Mucosa of descending colon (tissue), 3 donors: ENCODE data around the gene RAB44. TPM values are rescaled to one million over a fixed set of nuclear protein-coding genes. Genes with fewer than 3 reads are reported as not detected.
A peak's percentile ranks its signal among the peaks of the same experiment; 100 is the strongest.

Source experiments
- ATAC-seq: fragments of 200-7000 bp; cut with Tn5 transposase; one replicate; pipeline ENCODE4 v1.9.1; 2020; ENCODE audit warnings: mild to moderate bottlenecking, moderate library complexity
- DNase-seq, 3 donors: peaks; one replicate each; pipeline ENCODE4 v3.0.0-alpha.2; 2020
- H3K36me3 ChIP-seq: fragments of 200-600 bp; one replicate; pipeline ENCODE4 v1.8.0; 2021; ENCODE audit warnings: low read depth, mild to moderate bottlenecking
- H3K4me1 ChIP-seq: fragments of 200-600 bp; one replicate; pipeline ENCODE4 v1.8.0; 2021; ENCODE audit warnings: low read depth, mild to moderate bottlenecking
- H3K4me3 ChIP-seq: fragments of 200-600 bp; one replicate; pipeline ENCODE4 v1.8.0; 2021; ENCODE audit warnings: mild to moderate bottlenecking
- H3K9me3 ChIP-seq: fragments of 200-600 bp; one replicate; pipeline ENCODE4 v1.8.0; 2021; ENCODE audit warnings: mild to moderate bottlenecking
- intact Hi-C, 2 donors: fragments of 100-400 bp; cut with DNase I in 1 of 2; cut with micrococcal nuclease in 1 of 2; formaldehyde crosslinking; loops; one replicate each; pipeline versions ENCODE4 v1.11.0 to v1.11.1; 2022; cut with DNase I, micrococcal nuclease
- total RNA-seq, 3 donors: library from RNA; stranded (reverse); fragmentation: NEBNext Ultra II Directional in 2 of 3; extraction: Animal tissue kit (Norgen Biotek cat#: 25700) in 2 of 3; gene quantifications; one replicate each; pipeline versions ENCODE4 v1.2.1 to v1.2.4, GENCODE V29; 2021 to 2023
- TF ChIP-seq, protein P1 (sequence below): fragments of 200-600 bp; IDR thresholded peaks from one replicate; pipeline ENCODE4 v1.8.0; 2022; ENCODE audit warnings: antibody characterized with exemption, mild to moderate bottlenecking
- donor health status: DM: no; HTN: no; CAD: no; lungs with moderate emphysema.
- donor health status: DM: no; HTN: no; CAD: no.
- donor health status: DM: no; HTN: yes; CAD: no.

Gene RAB44
- total RNA-seq, 3 donors from 2014 or later, result 0.32 to 0.53 (median 0.32) TPM

DNA sequence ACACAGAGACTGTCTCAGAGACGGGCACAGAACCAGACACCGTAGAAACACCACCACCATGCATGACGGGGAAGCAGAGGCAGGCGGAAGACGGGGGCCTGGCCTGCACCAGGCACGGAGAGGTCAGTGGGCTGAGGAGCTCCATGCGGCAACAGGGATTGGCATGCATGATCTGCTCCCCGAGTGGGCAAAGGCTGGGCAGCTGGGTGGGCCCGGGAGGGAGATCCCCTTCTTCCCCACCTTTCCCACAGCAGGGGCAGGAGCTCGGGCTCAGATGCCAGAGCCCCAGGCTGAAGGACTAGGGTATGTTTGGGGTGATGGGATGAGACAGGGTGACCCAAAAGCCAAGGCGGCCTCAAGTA is 43.2 kb downstream of the RAB44 start:
- TF ChIP-seq, protein P1, sequence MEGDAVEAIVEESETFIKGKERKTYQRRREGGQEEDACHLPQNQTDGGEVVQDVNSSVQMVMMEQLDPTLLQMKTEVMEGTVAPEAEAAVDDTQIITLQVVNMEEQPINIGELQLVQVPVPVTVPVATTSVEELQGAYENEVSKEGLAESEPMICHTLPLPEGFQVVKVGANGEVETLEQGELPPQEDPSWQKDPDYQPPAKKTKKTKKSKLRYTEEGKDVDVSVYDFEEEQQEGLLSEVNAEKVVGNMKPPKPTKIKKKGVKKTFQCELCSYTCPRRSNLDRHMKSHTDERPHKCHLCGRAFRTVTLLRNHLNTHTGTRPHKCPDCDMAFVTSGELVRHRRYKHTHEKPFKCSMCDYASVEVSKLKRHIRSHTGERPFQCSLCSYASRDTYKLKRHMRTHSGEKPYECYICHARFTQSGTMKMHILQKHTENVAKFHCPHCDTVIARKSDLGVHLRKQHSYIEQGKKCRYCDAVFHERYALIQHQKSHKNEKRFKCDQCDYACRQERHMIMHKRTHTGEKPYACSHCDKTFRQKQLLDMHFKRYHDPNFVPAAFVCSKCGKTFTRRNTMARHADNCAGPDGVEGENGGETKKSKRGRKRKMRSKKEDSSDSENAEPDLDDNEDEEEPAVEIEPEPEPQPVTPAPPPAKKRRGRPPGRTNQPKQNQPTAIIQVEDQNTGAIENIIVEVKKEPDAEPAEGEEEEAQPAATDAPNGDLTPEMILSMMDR, result no peak
- H3K36me3 ChIP-seq, result no peaks in the 10 kb centered on the region
- intact Hi-C loops, result no loop called here
- peak in 1 of 3 donors; percentile 46 for DNase-seq
- no peaks in the 10 kb centered on the region for H3K9me3 ChIP-seq
- peaks cover 25% of the 10 kb centered on the region for H3K4me1 ChIP-seq
- ATAC-seq, result no peak
- H3K4me3 ChIP-seq, result no peak overlapping the region

DNA sequence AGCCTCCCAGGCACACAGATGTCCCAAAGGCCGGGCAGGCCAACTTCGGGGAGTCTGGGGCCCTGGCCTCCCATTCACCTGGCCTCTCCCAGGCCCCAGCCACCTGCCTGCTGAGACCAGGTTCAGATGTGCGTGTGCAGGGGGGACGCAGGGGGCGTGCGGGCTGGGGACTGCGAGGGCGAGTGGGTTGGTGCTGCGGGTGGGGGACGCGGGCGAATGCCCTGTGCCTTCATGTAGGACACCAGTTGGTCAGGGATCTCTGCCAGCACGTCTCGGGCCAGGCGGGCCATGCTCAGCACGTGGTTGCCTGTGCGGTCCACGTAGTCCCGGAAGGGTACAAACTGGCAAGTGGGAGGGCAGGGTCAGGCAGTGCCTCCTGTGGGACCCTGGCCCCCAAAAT is 44.5 kb downstream of the RAB44 start:
- TF ChIP-seq, protein P1, result no peak
- ATAC-seq (no peak), DNase-seq (peak in 1 of 3 donors; percentile 61)
- Histone ChIP-seq H3K9me3 (no peaks in the 10 kb centered on the region), H3K4me1 (peaks cover 24% of the 10 kb centered on the region), H3K36me3 (no peaks in the 10 kb centered on the region), H3K4me3 (no peak overlapping the region)
- intact Hi-C loops, result no loop called here

DNA sequence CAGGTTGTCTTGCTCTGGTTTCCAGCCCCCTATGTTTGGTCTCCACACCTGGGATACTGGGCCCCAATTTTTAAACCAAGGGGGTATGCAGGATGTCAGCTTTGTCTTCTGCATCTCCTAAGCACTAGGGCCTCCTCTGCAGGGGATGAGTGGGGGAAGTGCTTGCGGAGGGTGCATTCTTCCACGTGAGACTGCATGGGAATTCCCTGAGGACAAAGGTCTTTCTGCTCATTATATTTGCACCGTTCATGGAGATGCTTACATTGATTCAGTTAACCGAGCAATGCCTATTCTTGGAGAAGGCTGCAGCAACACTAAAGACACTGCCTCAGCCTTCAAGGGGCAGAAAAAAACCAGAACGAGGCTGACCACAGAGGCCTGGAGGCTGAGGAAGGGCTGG is 45.4 kb downstream of the RAB44 start:
- Histone ChIP-seq H3K4me1 (peaks cover 24% of the 10 kb centered on the region), H3K4me3 (no peak overlapping the region), H3K9me3 (no peaks in the 10 kb centered on the region), H3K36me3 (no peaks in the 10 kb centered on the region)
- TF ChIP-seq, protein P1, result no peak
- peak; percentile 66 for ATAC-seq
- intact Hi-C loops, result no loop called here
- peak; percentile 49 to 65 (median 57) for DNase-seq

DNA sequence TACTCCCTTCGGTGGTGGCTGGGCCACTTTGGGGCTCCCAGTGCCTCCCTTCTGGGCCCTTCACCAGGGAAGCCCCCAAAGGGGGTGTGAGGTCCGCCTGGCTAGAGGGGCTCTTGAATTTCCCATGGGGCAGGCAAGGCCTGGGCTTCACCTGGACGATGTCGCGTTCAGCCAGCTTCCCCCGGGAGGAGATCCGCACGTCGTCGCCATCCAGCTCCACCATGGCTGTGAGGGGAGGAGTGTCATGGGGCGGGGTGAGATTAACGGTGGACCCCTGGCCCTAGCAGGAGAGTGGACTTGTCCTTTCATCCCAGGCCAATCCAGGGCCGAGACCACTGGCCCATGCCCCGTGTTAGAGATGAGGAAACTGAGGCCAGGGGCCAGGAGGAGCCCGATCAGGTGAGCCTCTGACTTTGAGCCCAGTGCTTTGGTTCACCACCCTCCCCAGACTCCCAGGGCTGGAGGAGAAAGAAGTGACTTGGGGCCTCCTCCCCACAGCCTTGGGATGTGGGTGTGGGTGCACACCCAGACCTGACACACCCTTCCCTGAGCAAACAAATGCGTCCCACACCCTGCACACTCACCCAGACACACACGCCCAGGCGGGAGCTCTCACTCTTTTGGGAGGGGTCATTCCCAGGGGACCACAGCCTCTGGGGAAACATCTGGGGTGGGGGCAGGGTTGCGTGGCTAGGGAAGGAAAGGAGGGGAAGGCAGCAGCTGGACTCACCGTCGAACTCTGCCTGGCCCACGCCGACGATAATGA is 46.1 kb downstream of the RAB44 start:
- Histone ChIP-seq H3K4me1 (peaks cover 24% of the 10 kb centered on the region), H3K9me3 (peaks cover 4% of the 10 kb centered on the region), H3K4me3 (no peak overlapping the region), H3K36me3 (no peaks in the 10 kb centered on the region)
- intact Hi-C loops, result no loop called here
- DNase-seq (peak; percentile 83 to 89 (median 85)), ATAC-seq (peak; percentile 94)
- TF ChIP-seq, protein P1, result no peak

DNA sequence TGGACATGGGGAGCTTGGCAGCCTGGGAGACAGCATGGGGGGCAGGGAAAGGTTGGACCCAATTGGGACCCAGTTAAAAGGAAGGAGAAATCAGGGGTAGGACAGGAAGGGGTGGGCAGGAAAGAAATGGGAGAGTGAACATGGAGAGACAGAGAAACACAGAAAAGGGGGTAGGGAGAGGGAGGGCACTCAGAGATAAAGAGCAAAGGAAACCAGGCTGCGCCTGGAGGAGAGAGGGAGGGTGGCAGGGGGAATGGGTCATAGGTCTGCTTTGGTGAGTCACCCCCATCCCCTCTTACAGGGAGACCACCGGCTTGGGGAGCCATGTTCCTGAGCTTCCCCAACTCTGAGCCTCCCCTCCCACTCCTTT is 46.7 kb downstream of the RAB44 start:
- TF ChIP-seq, protein P1, result no peak
- intact Hi-C loops, result no loop called here

More for the DNA sequence above, 46.7 kb downstream of the RAB44 start:
- ATAC-seq, result peak; percentile 27
- Histone ChIP-seq H3K4me3 (no peak overlapping the region), H3K4me1 (peaks cover 24% of the 10 kb centered on the region), H3K9me3 (peaks cover 6% of the 10 kb centered on the region), H3K36me3 (no peaks in the 10 kb centered on the region)
- peak in 1 of 3 donors; percentile 40 for DNase-seq
